Progenitor cell of endocrine pancreas (in vitro differentiated cells): ENCODE measurements around the gene FAM114A1. TPM values are rescaled to one million over a fixed set of nuclear protein-coding genes. Genes with fewer than 3 reads are reported as not detected.

Experiments
- DNase-seq: peaks from one replicate; pipeline ENCODE4 v3.0.0; 2021; ENCODE audit warnings: low spot score; ENCODE audit not compliant: unreplicated experiment
- H3K27ac Mint-ChIP-seq: 2 replicates; pipeline ENCODE4 v1.8.0; 2021; ENCODE audit warnings: mild to moderate bottlenecking, moderate library complexity, mixed read lengths
- H3K27me3 Mint-ChIP-seq: 2 replicates; pipeline ENCODE4 v1.8.0; 2021; ENCODE audit warnings: mixed read lengths
- H3K36me3 Mint-ChIP-seq: 2 replicates; pipeline ENCODE4 v1.8.0; 2022; ENCODE audit warnings: mixed read lengths; ENCODE audit not compliant: insufficient read depth
- H3K4me1 Mint-ChIP-seq: 2 replicates; pipeline ENCODE4 v1.8.0; 2021; ENCODE audit warnings: low read depth, mixed read lengths
- H3K4me3 Mint-ChIP-seq: 2 replicates; pipeline ENCODE4 v1.8.0; 2021; ENCODE audit warnings: low read depth, mild to moderate bottlenecking, moderate library complexity, mixed read lengths
- H3K9me3 Mint-ChIP-seq: 2 replicates; pipeline ENCODE4 v1.8.0; 2021; ENCODE audit warnings: low read depth, mixed read lengths
- total RNA-seq: library from RNA; stranded (reverse); gene quantifications from 2 replicates; pipeline ENCODE4 v1.2.1, GENCODE V29; 2021
- TF ChIP-seq, protein P1 (sequence below): fragments of 200-600 bp; sonication (generic); IDR thresholded peaks from one replicate; pipeline ENCODE4 v1.5.0; 2021; ENCODE audit warnings: antibody characterized with exemption, mild to moderate bottlenecking; ENCODE audit not compliant: unreplicated experiment

FAM114A1 gene
- total RNA-seq, 1 donor from 2014 or later: 32.6 TPM

DNA sequence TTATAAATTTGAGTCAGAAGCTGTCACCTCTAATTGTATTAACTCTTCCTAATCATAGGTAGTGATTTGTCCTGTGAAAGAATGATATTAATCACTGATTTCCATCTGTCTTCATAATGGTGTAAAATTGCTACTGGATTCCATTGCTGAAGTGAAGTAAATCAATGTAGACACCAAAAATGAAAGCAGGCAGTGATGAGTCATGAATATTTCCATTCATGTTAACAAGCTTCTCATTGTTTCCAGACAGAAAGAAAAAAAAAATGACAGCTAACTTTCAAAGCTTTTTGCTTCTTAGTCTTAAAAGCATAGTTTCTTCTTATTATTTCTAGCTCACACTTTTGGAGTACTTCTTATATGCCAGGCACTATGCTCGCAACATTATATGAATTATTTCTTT lies 21.5 kb downstream of the FAM114A1 start:
- TF ChIP-seq, protein P1, sequence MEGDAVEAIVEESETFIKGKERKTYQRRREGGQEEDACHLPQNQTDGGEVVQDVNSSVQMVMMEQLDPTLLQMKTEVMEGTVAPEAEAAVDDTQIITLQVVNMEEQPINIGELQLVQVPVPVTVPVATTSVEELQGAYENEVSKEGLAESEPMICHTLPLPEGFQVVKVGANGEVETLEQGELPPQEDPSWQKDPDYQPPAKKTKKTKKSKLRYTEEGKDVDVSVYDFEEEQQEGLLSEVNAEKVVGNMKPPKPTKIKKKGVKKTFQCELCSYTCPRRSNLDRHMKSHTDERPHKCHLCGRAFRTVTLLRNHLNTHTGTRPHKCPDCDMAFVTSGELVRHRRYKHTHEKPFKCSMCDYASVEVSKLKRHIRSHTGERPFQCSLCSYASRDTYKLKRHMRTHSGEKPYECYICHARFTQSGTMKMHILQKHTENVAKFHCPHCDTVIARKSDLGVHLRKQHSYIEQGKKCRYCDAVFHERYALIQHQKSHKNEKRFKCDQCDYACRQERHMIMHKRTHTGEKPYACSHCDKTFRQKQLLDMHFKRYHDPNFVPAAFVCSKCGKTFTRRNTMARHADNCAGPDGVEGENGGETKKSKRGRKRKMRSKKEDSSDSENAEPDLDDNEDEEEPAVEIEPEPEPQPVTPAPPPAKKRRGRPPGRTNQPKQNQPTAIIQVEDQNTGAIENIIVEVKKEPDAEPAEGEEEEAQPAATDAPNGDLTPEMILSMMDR: no peak
- Mint-ChIP-seq H3K27me3 (no peaks in the 10 kb centered on the region), H3K36me3 (peaks cover 11% of the 10 kb centered on the region), H3K27ac (no peak overlapping the region), H3K4me3 (no peak overlapping the region), H3K9me3 (no peaks in the 10 kb centered on the region), H3K4me1 (peaks cover 4% of the 10 kb centered on the region)
- DNase-seq: no peak

DNA sequence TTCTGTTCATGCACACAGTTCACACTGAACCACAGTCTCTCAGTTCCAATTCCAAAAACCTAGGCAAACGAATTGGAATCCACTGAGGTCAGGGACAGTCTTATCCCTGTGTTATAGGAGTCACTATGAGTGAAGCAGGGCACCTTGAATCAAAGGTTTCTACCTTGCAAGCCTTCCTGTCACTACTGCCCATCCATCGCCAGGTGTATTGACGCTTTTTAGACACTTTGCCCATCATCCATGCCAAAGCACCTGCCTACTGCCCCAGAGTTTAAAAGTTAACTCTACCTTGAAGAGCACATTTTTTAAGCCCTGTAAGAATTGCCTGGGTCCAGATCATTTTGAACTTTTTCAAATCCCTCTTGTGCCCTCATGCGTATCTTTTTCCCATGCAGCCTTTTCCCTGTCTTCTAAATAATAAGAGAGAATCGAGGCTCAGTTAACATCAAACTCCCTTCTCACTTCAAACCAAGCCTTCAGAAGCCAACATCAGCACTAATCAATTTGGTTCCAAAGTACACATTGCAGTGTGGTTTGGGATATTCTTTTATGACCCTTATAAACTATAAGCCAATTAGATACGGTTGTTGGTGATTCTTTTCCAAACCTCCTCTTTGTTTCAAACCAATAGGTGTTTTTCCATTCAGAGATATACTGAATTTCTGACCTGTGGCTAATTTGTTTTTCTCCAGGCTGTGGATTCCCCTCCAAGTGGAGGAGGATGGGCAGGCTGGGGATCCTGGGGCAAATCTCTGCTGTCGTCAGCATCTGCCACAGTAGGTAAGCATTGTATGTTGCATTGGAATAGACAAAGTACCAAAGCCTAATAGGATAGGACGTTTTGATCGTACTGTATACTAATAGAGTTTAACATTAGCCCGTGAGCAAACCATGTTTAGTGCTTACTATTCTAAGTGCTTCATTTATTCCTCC lies 23.7 kb downstream of the FAM114A1 start:
- H3K27me3 Mint-ChIP-seq: no peaks in the 10 kb centered on the region
- H3K4me1 Mint-ChIP-seq: peaks cover 4% of the 10 kb centered on the region
- H3K4me3 Mint-ChIP-seq: no peak overlapping the region
- DNase-seq: no peak
- TF ChIP-seq, protein P1: no peak
- H3K36me3 Mint-ChIP-seq: peaks cover 17% of the 10 kb centered on the region
- no peak overlapping the region for H3K27ac Mint-ChIP-seq
- H3K9me3 Mint-ChIP-seq: no peaks in the 10 kb centered on the region

DNA sequence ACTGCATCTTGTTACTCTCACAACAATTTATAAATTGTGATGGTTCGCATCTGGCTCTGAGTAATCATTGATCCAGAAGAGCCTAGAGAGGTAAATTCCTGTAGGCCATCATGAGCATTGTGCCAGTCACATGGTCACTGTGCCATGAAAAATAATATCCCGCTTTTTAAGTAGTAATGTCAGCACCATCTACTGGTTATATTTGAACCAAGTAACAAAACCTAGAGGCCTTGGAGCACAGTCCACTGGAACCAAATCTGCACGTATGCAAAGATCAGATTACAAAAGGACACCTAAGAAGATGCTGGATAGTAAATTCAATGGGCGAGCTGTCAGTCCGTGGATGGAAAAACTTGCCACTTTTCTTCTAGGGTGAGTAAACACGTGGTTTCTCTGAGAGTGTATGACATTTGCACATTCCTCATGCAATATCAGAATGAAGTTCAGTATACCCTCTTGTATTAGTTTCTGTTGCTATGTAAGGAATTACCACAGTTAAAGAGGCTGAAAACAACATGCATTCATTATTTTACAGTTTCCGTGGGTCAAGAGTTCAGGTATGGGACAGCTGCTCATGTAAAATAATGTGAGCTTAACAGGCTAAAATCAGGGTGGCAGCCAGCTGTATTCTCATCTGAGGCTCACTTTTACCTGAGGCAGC lies 26.8 kb downstream of the FAM114A1 start:
- Mint-ChIP-seq H3K4me3 (no peak overlapping the region), H3K36me3 (peaks cover 20% of the 10 kb centered on the region), H3K27ac (no peak overlapping the region), H3K4me1 (no peaks in the 10 kb centered on the region), H3K9me3 (no peaks in the 10 kb centered on the region), H3K27me3 (no peaks in the 10 kb centered on the region)
- DNase-seq: no peak
- TF ChIP-seq, protein P1: no peak

DNA sequence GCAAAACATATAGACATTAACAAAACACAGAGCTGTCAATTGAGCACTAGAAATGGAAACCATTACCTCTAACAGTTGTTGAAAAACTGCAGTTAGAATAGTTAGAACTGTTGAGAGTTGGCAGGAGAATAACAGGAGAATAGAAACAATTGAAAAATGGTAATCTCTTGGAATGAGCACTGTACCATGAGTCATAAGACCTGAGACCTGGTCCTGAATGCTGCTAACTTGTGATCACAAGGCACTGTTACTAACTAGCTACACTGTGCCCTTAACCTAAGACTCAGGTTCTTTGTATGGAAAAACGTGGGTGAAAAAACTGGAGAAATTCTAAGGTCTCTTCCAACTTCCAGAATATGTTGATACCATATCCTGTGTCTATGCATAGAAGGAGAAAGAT lies 29.3 kb downstream of the FAM114A1 start:
- Mint-ChIP-seq H3K27me3 (no peaks in the 10 kb centered on the region), H3K9me3 (no peaks in the 10 kb centered on the region), H3K4me1 (no peaks in the 10 kb centered on the region), H3K4me3 (no peak overlapping the region), H3K36me3 (peaks cover 14% of the 10 kb centered on the region), H3K27ac (no peak overlapping the region)
- no peak for DNase-seq
- TF ChIP-seq, protein P1: no peak

DNA sequence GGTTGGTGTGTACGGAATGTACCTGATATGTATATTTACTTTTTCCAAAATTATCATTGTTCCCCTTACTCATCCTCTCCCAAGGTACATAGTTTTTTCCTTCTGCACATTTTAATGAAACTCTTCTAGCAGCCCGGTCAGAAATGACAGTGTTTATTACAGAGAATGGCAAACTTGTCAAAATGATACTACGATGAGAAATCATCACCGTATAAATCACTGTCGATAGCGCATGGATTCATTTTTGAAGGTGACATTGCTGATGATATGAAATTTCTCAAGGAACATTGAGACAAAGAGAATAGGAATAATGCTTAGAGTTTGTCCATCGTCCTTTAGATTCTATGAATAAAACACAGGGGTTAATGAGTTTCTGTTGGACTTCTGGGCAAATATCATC lies 30.6 kb downstream of the FAM114A1 start:
- no peaks in the 10 kb centered on the region for H3K27me3 Mint-ChIP-seq
- H3K9me3 Mint-ChIP-seq: no peaks in the 10 kb centered on the region
- H3K4me3 Mint-ChIP-seq: no peak overlapping the region
- DNase-seq: no peak
- TF ChIP-seq, protein P1: no peak
- peaks cover 13% of the 10 kb centered on the region for H3K36me3 Mint-ChIP-seq
- no peak overlapping the region for H3K27ac Mint-ChIP-seq
- peaks cover 3% of the 10 kb centered on the region for H3K4me1 Mint-ChIP-seq
